Loucy (cell line): ENCODE results near the gene ALPL.

ENCODE experiments used
- EZH2phosphoT487 ChIP-seq: fragments of 200-600 bp; IDR thresholded peaks from 2 replicates; pipeline ENCODE4 v1.6.1; 2018; ENCODE audit warnings: antibody characterized with exemption, mild to moderate bottlenecking, moderate library complexity, borderline replicate concordance
- TF ChIP-seq, protein P1 (sequence below): fragments of 200-600 bp; sonication (generic); conservative IDR thresholded peaks from 2 replicates; pipeline ENCODE4 v1.5.1; 2014; ENCODE audit warnings: mild to moderate bottlenecking, antibody characterized with exemption, low read length

DNA sequence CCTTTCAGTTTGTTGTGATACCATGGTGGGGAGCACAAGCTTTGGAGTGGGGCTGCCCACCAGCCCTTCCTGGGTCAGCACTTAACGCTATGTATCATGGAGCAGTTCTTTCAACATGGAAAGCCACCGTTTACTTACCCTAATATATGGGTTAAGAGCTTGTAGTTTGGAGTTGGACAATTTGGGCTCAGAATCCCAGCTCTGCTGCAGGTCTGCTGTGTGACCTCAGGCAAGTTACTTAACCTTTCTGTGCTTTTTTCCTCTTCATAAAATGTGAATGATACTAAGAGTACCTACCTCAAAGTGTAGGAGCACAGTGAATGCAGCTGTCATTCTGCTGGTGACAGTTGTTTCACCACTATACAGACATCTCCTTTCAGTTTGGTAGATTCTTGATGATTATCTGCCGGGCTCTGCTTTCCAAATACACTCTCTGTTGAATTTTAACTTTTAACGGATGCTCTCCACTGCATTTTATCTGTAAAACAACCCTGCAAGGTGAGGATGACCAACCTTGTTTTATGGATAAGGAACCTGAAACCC lies 23.8 kb downstream of the ALPL start:
- TF ChIP-seq, protein P1, sequence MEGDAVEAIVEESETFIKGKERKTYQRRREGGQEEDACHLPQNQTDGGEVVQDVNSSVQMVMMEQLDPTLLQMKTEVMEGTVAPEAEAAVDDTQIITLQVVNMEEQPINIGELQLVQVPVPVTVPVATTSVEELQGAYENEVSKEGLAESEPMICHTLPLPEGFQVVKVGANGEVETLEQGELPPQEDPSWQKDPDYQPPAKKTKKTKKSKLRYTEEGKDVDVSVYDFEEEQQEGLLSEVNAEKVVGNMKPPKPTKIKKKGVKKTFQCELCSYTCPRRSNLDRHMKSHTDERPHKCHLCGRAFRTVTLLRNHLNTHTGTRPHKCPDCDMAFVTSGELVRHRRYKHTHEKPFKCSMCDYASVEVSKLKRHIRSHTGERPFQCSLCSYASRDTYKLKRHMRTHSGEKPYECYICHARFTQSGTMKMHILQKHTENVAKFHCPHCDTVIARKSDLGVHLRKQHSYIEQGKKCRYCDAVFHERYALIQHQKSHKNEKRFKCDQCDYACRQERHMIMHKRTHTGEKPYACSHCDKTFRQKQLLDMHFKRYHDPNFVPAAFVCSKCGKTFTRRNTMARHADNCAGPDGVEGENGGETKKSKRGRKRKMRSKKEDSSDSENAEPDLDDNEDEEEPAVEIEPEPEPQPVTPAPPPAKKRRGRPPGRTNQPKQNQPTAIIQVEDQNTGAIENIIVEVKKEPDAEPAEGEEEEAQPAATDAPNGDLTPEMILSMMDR = no peak
- no peak for TF ChIP-seq EZH2phosphoT487
